ENCODE measurements around the gene ABL1. TPM values are rescaled to one million over a fixed set of nuclear protein-coding genes. Genes with fewer than 3 reads are reported as not detected.

Gene ABL1
- total RNA-seq, 2 experiments from 2014 or later, result 24.8 to 24.9 TPM

DNA sequence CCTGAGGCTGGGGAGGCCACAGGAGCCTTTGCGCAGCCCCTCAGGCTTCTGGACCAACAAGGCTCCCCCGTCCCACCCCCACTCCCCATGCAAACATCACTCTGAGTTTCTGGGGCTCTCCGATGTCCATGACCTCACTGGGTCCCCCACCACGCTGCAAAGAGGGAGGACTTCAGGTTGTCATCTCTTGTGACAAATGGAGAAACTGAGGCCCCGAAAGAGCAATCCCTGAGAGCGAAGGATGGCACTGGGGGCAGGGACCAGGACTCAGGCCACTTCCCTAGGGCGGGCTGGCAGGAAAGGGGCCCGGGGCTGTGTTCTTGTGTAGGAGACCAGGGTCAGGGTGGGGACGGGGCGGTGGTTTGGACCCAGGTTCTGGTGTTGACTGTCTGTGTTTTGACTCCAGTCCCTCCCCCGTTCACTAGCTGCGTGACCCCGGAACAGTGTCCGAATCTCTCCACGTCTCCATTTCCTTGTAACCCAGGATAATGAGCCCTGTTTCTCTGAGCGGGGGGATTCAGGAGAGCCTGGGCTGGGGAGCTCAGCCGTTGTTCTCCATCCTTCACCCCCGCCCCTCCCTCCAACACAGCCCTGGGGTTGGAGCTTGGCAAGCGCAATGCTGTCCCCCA lies 90.1 kb downstream of the ABL1 start:
- H3K4me3 Mint-ChIP-seq, result no peak overlapping the region
- no peak for DNase-seq
- no peak overlapping the region for H3K27ac Mint-ChIP-seq
- H3K36me3 Mint-ChIP-seq, result no peaks in the 10 kb centered on the region
- ChIA-PET CTCF (no interaction called here), POLR2A (no interaction called here)
- peaks cover 12% of the 10 kb centered on the region for H3K27me3 Mint-ChIP-seq
- no peaks in the 10 kb centered on the region for H3K4me1 Mint-ChIP-seq (ENCODE audit: low read depth)
- no peaks in the 10 kb centered on the region for H3K9me3 Mint-ChIP-seq
- intact Hi-C loops (cut with micrococcal nuclease), result no loop called here

DNA sequence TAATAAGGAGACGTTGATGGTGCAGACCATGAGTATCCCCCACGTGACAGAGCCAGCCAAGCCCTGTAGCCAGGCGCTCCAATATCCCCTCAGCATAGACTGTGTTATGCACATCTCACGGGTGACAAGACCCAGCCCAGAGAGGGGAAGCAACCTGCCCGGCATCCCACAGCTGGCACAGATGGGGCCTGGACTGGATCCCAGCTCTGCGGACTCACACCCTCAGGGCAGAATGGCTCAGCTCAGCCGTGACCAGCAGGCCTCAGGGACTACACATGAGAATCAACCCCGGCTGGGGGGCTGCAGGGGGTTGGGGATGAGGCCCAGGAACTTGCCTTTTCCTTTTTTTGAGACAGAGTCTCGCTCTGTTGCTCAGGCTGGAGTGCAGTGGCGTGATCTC lies 92.3 kb downstream of the ABL1 start:
- intact Hi-C loops (cut with micrococcal nuclease), result no loop called here
- no peaks in the 10 kb centered on the region for H3K9me3 Mint-ChIP-seq
- no peak overlapping the region for H3K4me3 Mint-ChIP-seq
- no peaks in the 10 kb centered on the region for H3K4me1 Mint-ChIP-seq (ENCODE audit: low read depth)
- no peak overlapping the region for H3K27ac Mint-ChIP-seq
- no peaks in the 10 kb centered on the region for H3K36me3 Mint-ChIP-seq
- no peak for DNase-seq
- ChIA-PET POLR2A (no interaction called here), CTCF (interaction anchor here (0.5 kb wide), 1 partner anchor 119 kb away, joined by 3 read pairs; no protein-coding TSS in a partner anchor)
- peaks cover 20% of the 10 kb centered on the region for H3K27me3 Mint-ChIP-seq

DNA sequence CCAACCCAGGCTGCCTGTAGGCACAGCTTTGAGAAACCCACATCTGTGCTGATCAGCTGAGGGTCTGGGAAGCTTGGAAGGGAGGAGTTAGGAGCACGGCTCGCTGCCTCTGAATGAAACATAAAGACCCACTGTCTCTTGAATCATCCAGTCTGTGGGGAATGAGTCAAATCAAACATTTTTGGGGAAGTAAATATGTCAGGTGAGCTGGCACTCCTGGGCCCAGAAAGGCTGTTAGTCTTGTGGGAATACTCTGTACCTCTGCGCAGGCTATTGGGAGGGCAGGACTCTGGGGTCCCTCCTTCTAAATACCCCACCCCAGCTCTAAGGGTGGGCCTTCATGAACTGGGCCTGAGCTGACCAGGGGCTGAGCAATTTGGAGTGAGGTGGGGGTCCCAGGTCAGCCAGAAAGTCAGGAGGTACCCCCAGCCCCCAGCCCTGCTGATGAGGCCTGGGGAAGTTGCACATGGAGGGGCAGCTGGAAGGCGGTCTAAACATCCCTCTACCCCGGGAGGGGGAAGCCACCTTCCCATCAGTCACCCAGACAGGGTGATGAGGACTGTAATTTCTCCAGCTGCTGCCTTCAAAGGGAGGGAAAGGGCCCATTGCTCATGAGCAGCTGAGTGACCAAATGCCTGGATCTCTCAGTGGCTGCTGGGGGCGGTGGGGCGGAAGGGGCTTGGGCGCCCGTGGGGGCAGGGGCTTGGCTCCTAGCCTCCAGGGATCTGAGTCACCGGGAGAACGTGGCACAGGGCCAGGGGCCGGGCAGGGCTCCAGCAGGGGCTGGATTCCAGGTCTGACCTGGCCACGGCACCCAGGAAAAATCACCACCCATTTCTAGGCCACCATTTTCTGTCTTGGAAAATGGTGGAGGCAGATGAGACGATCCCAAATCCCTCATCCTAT lies 93.2 kb downstream of the ABL1 start:
- Mint-ChIP-seq H3K36me3 (no peaks in the 10 kb centered on the region), H3K9me3 (no peaks in the 10 kb centered on the region), H3K4me1 (ENCODE audit: low read depth) (no peaks in the 10 kb centered on the region), H3K27ac (no peak overlapping the region), H3K4me3 (no peak overlapping the region), H3K27me3 (peaks cover 19% of the 10 kb centered on the region)
- CTCF ChIA-PET, result no interaction called here
- intact Hi-C loops (cut with micrococcal nuclease), result no loop called here
- POLR2A ChIA-PET, result no interaction called here
- no peak for DNase-seq

DNA sequence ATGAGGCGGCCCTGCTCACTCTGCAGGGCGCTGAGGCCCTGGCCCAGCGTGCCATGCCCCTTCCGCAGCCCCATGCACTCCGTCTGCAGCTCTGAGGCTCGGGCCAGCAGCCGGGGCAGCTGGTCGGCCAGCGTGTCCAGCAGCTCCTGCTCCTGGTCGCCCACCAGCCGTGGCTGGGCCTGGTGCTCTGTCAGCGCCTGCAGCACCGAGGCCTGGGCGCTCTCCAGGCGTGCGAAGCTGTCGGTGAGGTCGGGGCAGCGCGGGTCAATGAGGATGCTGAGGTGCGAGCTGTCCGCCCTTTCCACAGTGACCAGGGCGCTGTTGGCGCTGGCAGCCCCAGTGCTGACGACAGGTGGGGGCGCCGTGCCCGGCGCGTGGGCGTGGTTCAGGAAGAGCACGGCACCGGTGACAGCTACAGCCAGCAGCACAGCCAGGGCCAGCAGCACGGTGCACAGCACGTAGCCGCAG lies 94.6 kb downstream of the ABL1 start:
- Mint-ChIP-seq H3K27ac (no peak overlapping the region), H3K9me3 (no peaks in the 10 kb centered on the region), H3K4me3 (no peak overlapping the region), H3K4me1 (ENCODE audit: low read depth) (no peaks in the 10 kb centered on the region), H3K36me3 (no peaks in the 10 kb centered on the region), H3K27me3 (peaks cover 19% of the 10 kb centered on the region)
- intact Hi-C loops (cut with micrococcal nuclease), result no loop called here
- DNase-seq, result no peak
- POLR2A ChIA-PET, result no interaction called here
- CTCF ChIA-PET, result interaction anchor here (1.0 kb wide), 1 partner anchor 117 kb away, joined by 3 read pairs; no protein-coding TSS in a partner anchor

GRCh38 chr9:130930132-130930803 lies 95.2 kb downstream of the ABL1 start:
- no peak overlapping the region for H3K27ac Mint-ChIP-seq
- no peak overlapping the region for H3K4me3 Mint-ChIP-seq
- no peaks in the 10 kb centered on the region for H3K4me1 Mint-ChIP-seq (ENCODE audit: low read depth)
- intact Hi-C loops (cut with micrococcal nuclease), result no loop called here
- DNase-seq, result no peak
- CTCF ChIA-PET, result interaction anchor here (1.0 kb wide), 1 partner anchor 116 kb away, joined by 3 read pairs; no protein-coding TSS in a partner anchor
- H3K9me3 Mint-ChIP-seq, result no peaks in the 10 kb centered on the region
- POLR2A ChIA-PET, result no interaction called here
- no peaks in the 10 kb centered on the region for H3K36me3 Mint-ChIP-seq
- peaks cover 25% of the 10 kb centered on the region for H3K27me3 Mint-ChIP-seq

DNA sequence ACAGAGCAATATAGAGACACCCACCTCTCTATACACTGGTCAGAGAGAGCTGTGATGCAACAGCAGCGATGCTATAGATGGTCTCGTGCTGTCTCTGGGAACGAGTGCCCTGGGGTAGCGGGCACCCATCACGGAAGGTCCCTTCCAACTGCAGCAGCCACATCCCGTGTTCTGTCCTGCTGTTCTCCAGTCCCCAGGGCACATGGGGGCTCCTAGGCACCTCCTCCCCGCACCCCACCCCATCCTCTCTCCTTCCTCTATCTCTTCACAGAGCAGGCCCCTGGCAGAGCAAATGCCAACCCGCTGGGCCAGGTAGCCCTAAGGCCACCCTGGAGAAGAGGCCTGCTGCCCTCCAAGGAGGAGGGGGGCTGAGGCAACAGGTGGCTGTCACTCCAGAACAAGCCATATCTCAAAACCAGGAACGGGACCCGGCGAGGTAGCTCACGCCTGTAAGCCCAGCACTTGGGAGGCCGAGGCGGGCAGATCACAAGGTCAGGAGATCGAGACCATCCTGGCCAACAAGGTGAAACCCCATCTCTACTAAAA lies 95.8 kb downstream of the ABL1 start:
- Mint-ChIP-seq H3K4me1 (ENCODE audit: low read depth) (no peaks in the 10 kb centered on the region), H3K9me3 (no peaks in the 10 kb centered on the region), H3K27ac (no peak overlapping the region), H3K4me3 (no peak overlapping the region), H3K27me3 (peaks cover 26% of the 10 kb centered on the region), H3K36me3 (no peaks in the 10 kb centered on the region)
- DNase-seq, result no peak
- ChIA-PET CTCF (no interaction called here), POLR2A (no interaction called here)
- intact Hi-C loops (cut with micrococcal nuclease), result no loop called here

DNA sequence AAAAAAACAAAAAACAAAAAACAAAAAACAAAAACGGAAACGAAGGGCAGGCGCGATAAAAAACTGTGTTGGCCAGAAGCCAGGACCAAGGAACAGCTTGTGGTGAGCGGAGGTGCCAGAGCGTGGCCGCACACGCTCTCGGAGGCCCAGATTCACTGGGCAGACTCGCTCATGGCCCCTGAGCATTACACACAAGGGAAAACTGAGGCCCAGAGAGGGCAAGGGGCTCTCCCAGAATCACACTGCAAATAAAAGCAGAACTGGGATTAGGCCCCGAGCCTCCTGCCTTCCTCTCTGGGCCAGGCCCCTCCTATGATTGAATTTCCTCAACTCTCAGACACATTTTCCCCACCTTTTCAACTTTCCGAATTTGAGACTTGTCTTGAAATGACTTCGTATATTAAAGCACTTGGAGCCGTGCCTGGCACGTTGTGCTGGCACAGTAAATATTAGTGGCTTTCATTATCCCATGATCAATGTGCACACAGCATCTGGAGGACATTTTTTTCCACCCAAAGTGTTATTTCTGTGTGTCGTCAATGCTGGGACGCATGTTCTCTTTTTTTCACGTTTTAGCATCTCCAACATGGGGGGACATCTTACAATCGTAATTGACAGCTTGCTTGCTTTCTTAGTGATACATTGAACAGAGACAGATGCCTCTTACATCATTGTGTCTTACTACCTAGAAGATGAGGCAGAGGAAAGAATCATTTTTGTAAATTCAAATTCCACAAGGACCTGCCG lies 96.6 kb downstream of the ABL1 start:
- CTCF ChIA-PET, result no interaction called here
- POLR2A ChIA-PET, result no interaction called here
- intact Hi-C loops (cut with micrococcal nuclease), result no loop called here

GRCh38 chr9:130932255-130933079 lies 97.4 kb downstream of the ABL1 start:
- no peaks in the 10 kb centered on the region for H3K4me1 Mint-ChIP-seq (ENCODE audit: low read depth)
- H3K27ac Mint-ChIP-seq, result no peak overlapping the region
- H3K27me3 Mint-ChIP-seq, result peaks cover 40% of the 10 kb centered on the region
- no peaks in the 10 kb centered on the region for H3K36me3 Mint-ChIP-seq
- CTCF ChIA-PET, result interaction anchor here (0.7 to 0.9 kb wide), 3 partner anchors 66 to 248 kb away, joined by 3 to 4 read pairs (median 3); no protein-coding TSS in a partner anchor
- DNase-seq, result no peak
- POLR2A ChIA-PET, result interaction anchor here (0.6 kb wide), 1 partner anchor 89 kb away, joined by 3 read pairs; no protein-coding TSS in a partner anchor
- H3K4me3 Mint-ChIP-seq, result no peak overlapping the region
- no peaks in the 10 kb centered on the region for H3K9me3 Mint-ChIP-seq
- intact Hi-C loops (cut with micrococcal nuclease), result no loop called here

More for the DNA sequence above, 96.6 kb downstream of the ABL1 start:
- no peak for DNase-seq
- no peaks in the 10 kb centered on the region for H3K9me3 Mint-ChIP-seq
- H3K27me3 Mint-ChIP-seq, result peaks cover 32% of the 10 kb centered on the region
- no peaks in the 10 kb centered on the region for H3K36me3 Mint-ChIP-seq
- H3K4me3 Mint-ChIP-seq, result no peak overlapping the region
- H3K27ac Mint-ChIP-seq, result no peak overlapping the region
- H3K4me1 Mint-ChIP-seq (ENCODE audit: low read depth), result no peaks in the 10 kb centered on the region

GRCh38 chr9:130933114-130934046 lies 98.3 kb downstream of the ABL1 start:
- POLR2A ChIA-PET, result interaction anchor here (0.6 kb wide), 1 partner anchor 90 kb away, joined by 3 read pairs; no protein-coding TSS in a partner anchor
- CTCF ChIA-PET, result interaction anchor here (0.7 to 0.9 kb wide), 3 partner anchors 67 to 249 kb away, joined by 3 to 4 read pairs (median 3); no protein-coding TSS in a partner anchor
- intact Hi-C loops (cut with micrococcal nuclease), result no loop called here
- no peaks in the 10 kb centered on the region for H3K9me3 Mint-ChIP-seq
- H3K27ac Mint-ChIP-seq, result no peak overlapping the region
- DNase-seq, result no peak
- H3K27me3 Mint-ChIP-seq, result peaks cover 44% of the 10 kb centered on the region
- H3K4me1 Mint-ChIP-seq (ENCODE audit: low read depth), result no peaks in the 10 kb centered on the region
- no peaks in the 10 kb centered on the region for H3K36me3 Mint-ChIP-seq
- H3K4me3 Mint-ChIP-seq, result no peak overlapping the region

- no peak for DNase-seq
- Mint-ChIP-seq H3K9me3 (no peaks in the 10 kb centered on the region), H3K27ac (no peak overlapping the region), H3K27me3 (peaks cover 46% of the 10 kb centered on the region), H3K4me1 (ENCODE audit: low read depth) (peaks cover 2% of the 10 kb centered on the region), H3K36me3 (no peaks in the 10 kb centered on the region), H3K4me3 (no peak overlapping the region)
- intact Hi-C loops (cut with micrococcal nuclease), result no loop called here
- CTCF ChIA-PET, result no interaction called here
- POLR2A ChIA-PET, result no interaction called here
These were observed 99.2 kb downstream of the ABL1 start for GRCh38 chr9:130934246-130934645.
